Measurements from ENCODE around the gene SAP30BP. TPM values are rescaled to one million over a fixed set of nuclear protein-coding genes. Genes with fewer than 3 reads are reported as not detected.

SAP30BP gene
- total and polyA plus RNA-seq, 2 donors (not counting 3 experiments of a cell fraction or from before 2014, with no cell fraction given) = 116 to 151 TPM

GRCh38 chr17:75632863-75633485 lies 34.2 kb upstream of the SAP30BP start, which contains the start of gene SMIM5:
Gene SMIM5 (plus strand): TSS chr17:75633434. CDS start chr17:75640202, 6,768 bp downstream.
- BruUV-seq (replicated peaks) = no TSS peak
- H3K27ac ChIP-seq (ENCODE audit: insufficient read depth, low read depth, low read length) = peak within 1 kb of the TSS; percentile 29
- ChIA-PET CTCF (interaction anchor here (0.5 to 16.3 kb wide), 50 partner anchors 9 to 368 kb away, joined by 3 to 625 read pairs (median 7); partner anchors contain the start of genes GALK1, GRB2, ITGB4 and RECQL5), POLR2A (interaction anchor here (0.6 to 1.6 kb wide), 5 partner anchors 10 to 117 kb away, joined by 3 to 9 read pairs (median 7); no protein-coding TSS in a partner anchor)
- H3K9ac ChIP-seq (replicated peaks; ENCODE audit: extremely low read depth, insufficient read depth, low read length) = no peak within 1 kb of the TSS
- TF ChIP-seq MYC (IDR thresholded peaks at IDR 0.05; ENCODE audit: low read depth, low read length) (no peak), JUN (IDR thresholded peaks at IDR 0.05; ENCODE audit: borderline replicate concordance, insufficient read depth, insufficient read length, low read depth) (no peak), CTCF (IDR thresholded peaks at IDR 0.05; ENCODE audit: extremely low read depth in 1 of 2, insufficient read depth in 1 of 2, low read depth in 1 of 2, low read length in 2 of 2) (peak; percentile 92 to 97), POLR2A (IDR thresholded peaks at IDR 0.05; ENCODE audit: low read depth, low read length) (no peak), POLR2AphosphoS5 (IDR thresholded peaks at IDR 0.05; ENCODE audit: insufficient read depth, low read depth, low read length) (no peak)
- dilution Hi-C loops (cut with MboI; ENCODE audit: extremely low pct_ligation_motif_present, low sequenced_read_pairs) = no loop called here
- peaks cover 12% of the 10 kb centered on the region for H3K4me1 ChIP-seq (ENCODE audit: control insufficient read depth, extremely low read depth, insufficient read depth, low read length)
- FAIRE-seq (peak; percentile 74), DNase-seq (ENCODE audit: low read depth, low spot score) (peak; percentile 71)
- peak within 1 kb of the TSS; percentile 40 for H2AFZ ChIP-seq (ENCODE audit: low read depth, low read length)
- H3K27me3 ChIP-seq (ENCODE audit: control insufficient read depth in 2 of 2, insufficient read depth in 2 of 2, low read length in 2 of 2) = no peaks in the 10 kb centered on the region
- no peaks in the 10 kb centered on the region for H3K36me3 ChIP-seq (ENCODE audit: control insufficient read depth in 2 of 2, extremely low read depth in 1 of 2, insufficient read depth in 2 of 2, low read length in 2 of 2)
- no peaks in the 10 kb centered on the region for H3K79me2 ChIP-seq (ENCODE audit: control insufficient read depth, insufficient read depth, low read length)
- no peak within 1 kb of the TSS for H3K4me3 ChIP-seq (replicated peaks in 1 of 3; ENCODE audit: insufficient read depth in 1 of 3, low read depth in 1 of 3, low read length in 3 of 3)
- no peak within 1 kb of the TSS for H3K4me2 ChIP-seq (ENCODE audit: insufficient read depth, low read length)
- intact Hi-C loops (cut with micrococcal nuclease) = loop anchor here (1.0 kb wide), 5 partner anchors 20 to 207 kb away; no protein-coding TSS in a partner anchor
- H4K20me1 ChIP-seq (replicated peaks; ENCODE audit: control insufficient read depth, extremely low read depth, insufficient read depth, low read length) = no peaks in the 10 kb centered on the region
- H3K9me1 ChIP-seq (replicated peaks; ENCODE audit: control insufficient read depth, extremely low read depth, insufficient read depth, low read length) = no peaks in the 10 kb centered on the region
- no peaks in the 10 kb centered on the region for H3K9me3 ChIP-seq (replicated peaks; ENCODE audit: control insufficient read depth, insufficient read depth, low read length)

All from endothelial cell of umbilical vein (primary cell).